Choroid plexus epithelial cell (primary cell): ENCODE results near the gene KMT5C.

Experiments used
- DNase-seq: peaks from one replicate; pipeline ENCODE4 v3.0.0-alpha.2; 2010; ENCODE audit warnings: low read depth
- H3K4me3 ChIP-seq: 2 replicates; pipeline ENCODE4 v1.5.1; 2011; ENCODE audit warnings: low read depth, mild to moderate bottlenecking, control low read depth, low read length, moderate library complexity
- CTCF ChIP-seq: conservative IDR thresholded peaks from 2 replicates; pipeline ENCODE4 v1.5.1; 2011; ENCODE audit warnings: low read depth, mild to moderate bottlenecking, control low read depth, inconsistent platforms, low read length, moderate library complexity

KMT5C gene

GRCh38 chr19:55392820-55393761 is 53.4 kb downstream of the KMT5C start:
- no peak for TF ChIP-seq CTCF
- H3K4me3 ChIP-seq: no peak overlapping the region
- no peak for DNase-seq
